GM12878 (cell line): ENCODE results near the gene EEF2K. TPM values are rescaled to one million over a fixed set of nuclear protein-coding genes. Genes with fewer than 3 reads are reported as not detected.

Experiments
- ATAC-seq: fragments of 200-7000 bp; cut with Tn5 transposase; 3 replicates; pipeline ENCODE4 v1.9.1; 2020; ENCODE audit warnings: mild to moderate bottlenecking, moderate library complexity
- BruUV-seq: library from RNA; stranded (reverse); fragments of 400-500 nt; replicated peaks from 2 replicates; lab custom pipeline; 2021; lab: Mats Ljungman, UMichigan
- CTCF ChIA-PET: fragments of 300-600 bp; sonication (Branson Sonifier 250); formaldehyde crosslinking; extraction: SDS; loops from one replicate; lab custom pipeline; 2021; ENCODE audit warnings: inconsistent platforms; lab: Yijun Ruan, JAX
- POLR2A ChIA-PET: fragments of 350-600 bp; formaldehyde crosslinking; extraction: SDS; loops from one replicate; lab custom pipeline; 2021; ENCODE audit warnings: inconsistent platforms; lab: Charles Lee
- RAD21 ChIA-PET: fragments of 300-600 bp; sonication (Branson Sonifier 250); formaldehyde crosslinking; loops from one replicate; lab custom pipeline; 2023; ENCODE audit warnings: antibody characterized with exemption; ENCODE audit not compliant: unreplicated experiment; lab: Charles Lee
- SMC1A ChIA-PET: fragments of 300-600 bp; sonication (Branson Sonifier 250); formaldehyde crosslinking; loops from one replicate; lab custom pipeline; 2023; ENCODE audit not compliant: unreplicated experiment, uncharacterized antibody; lab: Charles Lee
- DNase-seq: peaks from one replicate; pipeline ENCODE4 v3.0.0-alpha.2; 2011; ENCODE audit warnings: low read depth, low spot score
- FAIRE-seq: peaks from 3 replicates; lab custom pipeline; 2011; peaks lifted over from hg19 to GRCh38; lab: Jason Lieb, UNC
- H2AFZ ChIP-seq: 2 replicates; pipeline ENCODE4 v1.6.0; 2011; ENCODE audit warnings: low read depth, low read length, control low read depth; ENCODE audit not compliant: control insufficient read depth
- H3K27ac ChIP-seq: 2 replicates; pipeline ENCODE4 v1.5.1; 2011; ENCODE audit warnings: control low read depth; ENCODE audit not compliant: control insufficient read depth, insufficient read depth
- H3K27me3 ChIP-seq, 2 experiments: replicated peaks in 1 of 2; 2 replicates each; pipeline versions ENCODE4 v1.6.0 to v1.6.1; 2011; ENCODE audit warnings: low read length in 1 of 2; ENCODE audit not compliant: control insufficient read depth in 2 of 2, insufficient read depth in 2 of 2
- H3K36me3 ChIP-seq, 2 experiments: 2 replicates each; pipeline ENCODE4 v1.5.1; 2011; ENCODE audit warnings: low read length in 1 of 2; ENCODE audit not compliant: control insufficient read depth in 2 of 2, insufficient read depth in 2 of 2
- H3K4me1 ChIP-seq: 2 replicates; pipeline ENCODE4 v1.6.1; 2011; ENCODE audit warnings: mild to moderate bottlenecking, low read length, moderate library complexity, mixed read lengths; ENCODE audit not compliant: control insufficient read depth, insufficient read depth
- H3K4me2 ChIP-seq: 2 replicates; pipeline ENCODE4 v1.6.0; 2011; ENCODE audit warnings: control low read depth; ENCODE audit not compliant: control insufficient read depth, insufficient read depth
- H3K4me3 ChIP-seq: fragments of 200-600 bp; sonication (generic); 2 replicates; pipeline ENCODE4 v1.5.1; 2016
- H3K79me2 ChIP-seq: 2 replicates; pipeline ENCODE4 v1.6.0; 2011; ENCODE audit warnings: low read length; ENCODE audit not compliant: control insufficient read depth, insufficient read depth
- H3K9ac ChIP-seq: 2 replicates; pipeline ENCODE4 v1.8.0; 2011; ENCODE audit warnings: low read length, control low read depth, mixed read lengths; ENCODE audit not compliant: control insufficient read depth, insufficient read depth
- H3K9me3 ChIP-seq: replicated peaks from 3 replicates; pipeline ENCODE4 v1.5.1; 2011; ENCODE audit warnings: mild to moderate bottlenecking, low read length; ENCODE audit not compliant: control insufficient read depth, insufficient read depth
- H4K20me1 ChIP-seq: 2 replicates; pipeline ENCODE4 v1.6.0; 2011; ENCODE audit not compliant: control insufficient read depth, insufficient read depth
- BRCA1 ChIP-seq: IDR thresholded peaks from 2 replicates; pipeline ENCODE4 v1.6.1; 2011; ENCODE audit warnings: low read depth, low read length, improper control_type of control experiment
- CBX3 ChIP-seq: fragments of 200-600 bp; sonication (generic); IDR thresholded peaks from 2 replicates; pipeline ENCODE4 v1.6.1; 2016; ENCODE audit warnings: low read depth, borderline replicate concordance
- EZH2 ChIP-seq: IDR thresholded peaks from 2 replicates; pipeline ENCODE4 v1.6.1; 2012; ENCODE audit warnings: low read depth, mild to moderate bottlenecking, control low read depth, inconsistent platforms, low read length, borderline replicate concordance; ENCODE audit not compliant: control insufficient read depth
- FOXM1 ChIP-seq: IDR thresholded peaks from 2 replicates; pipeline ENCODE4 v1.6.1; 2012; ENCODE audit warnings: low read depth, mild to moderate bottlenecking, inconsistent platforms, low read length, moderate library complexity
- JUND ChIP-seq: IDR thresholded peaks from 2 replicates; pipeline ENCODE4 v1.6.1; 2012; ENCODE audit warnings: low read depth, mild to moderate bottlenecking, low read length, improper control_type of control experiment, moderate library complexity
- NFIC ChIP-seq: IDR thresholded peaks from 2 replicates; pipeline ENCODE4 v1.6.1; 2012; ENCODE audit warnings: low read depth, mild to moderate bottlenecking, inconsistent platforms, low read length, moderate library complexity
- STAT3 ChIP-seq: IDR thresholded peaks from 2 replicates; pipeline ENCODE4 v1.6.1; 2011; ENCODE audit warnings: low read depth, low read length, improper control_type of control experiment
- SUZ12 ChIP-seq: fragments of 200-600 bp; sonication (generic); IDR thresholded peaks from one replicate; pipeline ENCODE4 v1.6.1; 2018; ENCODE audit warnings: antibody characterized with exemption, mild to moderate bottlenecking; ENCODE audit not compliant: unreplicated experiment
- TBL1XR1 ChIP-seq: IDR thresholded peaks from 2 replicates; pipeline ENCODE4 v1.6.1; 2012; ENCODE audit warnings: low read depth, low read length, improper control_type of control experiment
- WGBS: methylation state at CpG from one replicate; pipeline ENCODE4 v1.1.6; 2016; ENCODE audit warnings: low lambda C conversion rate; ENCODE audit not compliant: insufficient replicate concordance, insufficient coverage; ENCODE audit errors: missing lambda C conversion rate; 5-methylcytosine and 5-hydroxymethylcytosine counted together
- in situ Hi-C: fragments of 300-500 bp; cut with MboI; formaldehyde crosslinking; loops from 9 replicates; pipeline ENCODE4 v1.14.3; 2018; ENCODE audit warnings: mixed read lengths
- intact Hi-C: fragments of 100-400 bp; cut with micrococcal nuclease; formaldehyde crosslinking; loops from one replicate; pipeline ENCODE4 v1.14.2; 2022; ENCODE audit not compliant: unreplicated experiment
- polyA plus RNA-seq, 11 experiments: library from polyadenylated mRNA; depleted of rRNA in 4 of 11; unstranded in 6 of 11; stranded (reverse) in 5 of 11; fragments of >200 nt; fragmentation: Nextera tagmentation in 4 of 11; fragmentation: Illumina TruSeq in 1 of 11; extraction: Ambion mirVana in 4 of 11; extraction: Trizol in 1 of 11; gene quantifications; 1 replicate in 1 of 11; 2 replicates in 10 of 11; pipeline versions ENCODE4 v1.2.1 to v1.2.3, GENCODE V29; 2011 to 2016; ENCODE audit warnings: inconsistent platforms in 2 of 11, missing spikeins in 2 of 11, low read depth in 1 of 11
- total RNA-seq, 4 experiments: library from RNA; depleted of rRNA in 3 of 4; stranded (reverse); fragments of >200 nt in 3 of 4; fragmentation: Illumina TruSeq in 1 of 4; extraction: Trizol in 1 of 4; gene quantifications; 2 replicates each; pipeline versions ENCODE4 v1.2.1 to v1.2.3, GENCODE V29; 2013 to 2021
- TF ChIP-seq, protein P1 (sequence below): fragments of 450-650 bp; IDR thresholded peaks from 2 replicates; pipeline ENCODE4 v1.6.1; 2017; ENCODE audit warnings: mild to moderate bottlenecking, moderate library complexity
- TF ChIP-seq, protein P2 (sequence below): fragments of 450-650 bp; conservative IDR thresholded peaks from 2 replicates; pipeline ENCODE4 v1.6.1; 2017; ENCODE audit warnings: mild to moderate bottlenecking, moderate library complexity
- TF ChIP-seq, protein P3 (sequence below): IDR thresholded peaks from 2 replicates; pipeline ENCODE4 v1.6.1; 2011; ENCODE audit warnings: borderline replicate concordance, low read depth, mild to moderate bottlenecking, moderate library complexity, low read length; ENCODE audit not compliant: insufficient read depth, poor library complexity, severe bottlenecking
- TF ChIP-seq, protein P4 (sequence below): fragments of 450-650 bp; IDR thresholded peaks from 2 replicates; pipeline ENCODE4 v1.6.1; 2017; ENCODE audit warnings: low read depth, mild to moderate bottlenecking, moderate library complexity

EEF2K gene
- total and polyA plus RNA-seq, 10 of the 15 experiments (the other 5 are each of a cell fraction or from before 2014, with no cell fraction given): 2.0 to 29.6 (median 12.2) TPM

DNA sequence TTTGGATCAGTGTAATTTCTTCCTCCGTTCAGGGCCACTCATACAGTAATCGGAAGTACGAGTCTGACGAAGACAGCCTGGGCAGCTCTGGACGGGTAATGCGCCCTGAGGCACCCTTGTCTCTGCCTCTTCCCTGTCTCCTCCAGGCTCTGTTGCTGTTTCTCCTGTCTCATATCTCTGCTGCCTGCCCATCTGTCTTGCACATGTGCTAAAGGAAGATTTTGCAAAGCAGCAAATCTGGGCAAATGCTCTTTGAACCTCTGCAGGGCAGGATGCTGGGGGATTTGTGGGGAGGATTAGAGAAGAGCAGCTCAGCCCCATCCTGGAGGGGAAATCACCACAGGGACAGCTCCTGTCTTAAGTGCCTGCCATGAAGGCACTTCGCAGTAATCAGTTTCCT lies 58.7 kb downstream of the EEF2K start (continued):
- TF ChIP-seq, protein P1, sequence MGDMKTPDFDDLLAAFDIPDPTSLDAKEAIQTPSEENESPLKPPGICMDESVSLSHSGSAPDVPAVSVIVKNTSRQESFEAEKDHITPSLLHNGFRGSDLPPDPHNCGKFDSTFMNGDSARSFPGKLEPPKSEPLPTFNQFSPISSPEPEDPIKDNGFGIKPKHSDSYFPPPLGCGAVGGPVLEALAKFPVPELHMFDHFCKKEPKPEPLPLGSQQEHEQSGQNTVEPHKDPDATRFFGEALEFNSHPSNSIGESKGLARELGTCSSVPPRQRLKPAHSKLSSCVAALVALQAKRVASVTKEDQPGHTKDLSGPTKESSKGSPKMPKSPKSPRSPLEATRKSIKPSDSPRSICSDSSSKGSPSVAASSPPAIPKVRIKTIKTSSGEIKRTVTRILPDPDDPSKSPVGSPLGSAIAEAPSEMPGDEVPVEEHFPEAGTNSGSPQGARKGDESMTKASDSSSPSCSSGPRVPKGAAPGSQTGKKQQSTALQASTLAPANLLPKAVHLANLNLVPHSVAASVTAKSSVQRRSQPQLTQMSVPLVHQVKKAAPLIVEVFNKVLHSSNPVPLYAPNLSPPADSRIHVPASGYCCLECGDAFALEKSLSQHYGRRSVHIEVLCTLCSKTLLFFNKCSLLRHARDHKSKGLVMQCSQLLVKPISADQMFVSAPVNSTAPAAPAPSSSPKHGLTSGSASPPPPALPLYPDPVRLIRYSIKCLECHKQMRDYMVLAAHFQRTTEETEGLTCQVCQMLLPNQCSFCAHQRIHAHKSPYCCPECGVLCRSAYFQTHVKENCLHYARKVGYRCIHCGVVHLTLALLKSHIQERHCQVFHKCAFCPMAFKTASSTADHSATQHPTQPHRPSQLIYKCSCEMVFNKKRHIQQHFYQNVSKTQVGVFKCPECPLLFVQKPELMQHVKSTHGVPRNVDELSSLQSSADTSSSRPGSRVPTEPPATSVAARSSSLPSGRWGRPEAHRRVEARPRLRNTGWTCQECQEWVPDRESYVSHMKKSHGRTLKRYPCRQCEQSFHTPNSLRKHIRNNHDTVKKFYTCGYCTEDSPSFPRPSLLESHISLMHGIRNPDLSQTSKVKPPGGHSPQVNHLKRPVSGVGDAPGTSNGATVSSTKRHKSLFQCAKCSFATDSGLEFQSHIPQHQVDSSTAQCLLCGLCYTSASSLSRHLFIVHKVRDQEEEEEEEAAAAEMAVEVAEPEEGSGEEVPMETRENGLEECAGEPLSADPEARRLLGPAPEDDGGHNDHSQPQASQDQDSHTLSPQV: no peak
- TF ChIP-seq, protein P2, sequence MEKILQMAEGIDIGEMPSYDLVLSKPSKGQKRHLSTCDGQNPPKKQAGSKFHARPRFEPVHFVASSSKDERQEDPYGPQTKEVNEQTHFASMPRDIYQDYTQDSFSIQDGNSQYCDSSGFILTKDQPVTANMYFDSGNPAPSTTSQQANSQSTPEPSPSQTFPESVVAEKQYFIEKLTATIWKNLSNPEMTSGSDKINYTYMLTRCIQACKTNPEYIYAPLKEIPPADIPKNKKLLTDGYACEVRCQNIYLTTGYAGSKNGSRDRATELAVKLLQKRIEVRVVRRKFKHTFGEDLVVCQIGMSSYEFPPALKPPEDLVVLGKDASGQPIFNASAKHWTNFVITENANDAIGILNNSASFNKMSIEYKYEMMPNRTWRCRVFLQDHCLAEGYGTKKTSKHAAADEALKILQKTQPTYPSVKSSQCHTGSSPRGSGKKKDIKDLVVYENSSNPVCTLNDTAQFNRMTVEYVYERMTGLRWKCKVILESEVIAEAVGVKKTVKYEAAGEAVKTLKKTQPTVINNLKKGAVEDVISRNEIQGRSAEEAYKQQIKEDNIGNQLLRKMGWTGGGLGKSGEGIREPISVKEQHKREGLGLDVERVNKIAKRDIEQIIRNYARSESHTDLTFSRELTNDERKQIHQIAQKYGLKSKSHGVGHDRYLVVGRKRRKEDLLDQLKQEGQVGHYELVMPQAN: no peak
- TF ChIP-seq, all 136 proteins: peak for 0

- intact Hi-C loops: no loop called here
- Histone ChIP-seq H3K9ac (no peak overlapping the region), H3K79me2 (no peaks in the 10 kb centered on the region), H3K27me3 (no peaks in the 10 kb centered on the region), H3K9me3 (no peaks in the 10 kb centered on the region; the same call in 2 of the 3 replicates), H3K4me3 (no peak overlapping the region), H3K27ac (no peak overlapping the region), H3K4me1 (no peaks in the 10 kb centered on the region), H2AFZ (no peak overlapping the region), H3K36me3 (peaks cover 17 to 18% of the 10 kb centered on the region in 2 experiments), H4K20me1 (no peaks in the 10 kb centered on the region), H3K4me2 (no peak overlapping the region)
- ChIA-PET RAD21 (no interaction called here), SMC1A (no interaction called here), POLR2A (interaction anchor here (0.7 kb wide), 1 partner anchor 58 kb away, joined by 5 read pairs; no protein-coding TSS in a partner anchor), CTCF (no interaction called here)
- in situ Hi-C loops: no loop called here
- no peak for DNase-seq
- no peak for ATAC-seq
- 83% methylated on average over 5 of the region's 5 CpGs for WGBS
- BruUV-seq: no TSS peak
- no peak for FAIRE-seq
- TF ChIP-seq SUZ12 (no peak), BRCA1 (no peak), CBX3 (no peak), EZH2 (no peak), STAT3 (no peak), JUND (no peak), TBL1XR1 (no peak), FOXM1 (no peak), NFIC (no peak)
- TF ChIP-seq, protein P3, sequence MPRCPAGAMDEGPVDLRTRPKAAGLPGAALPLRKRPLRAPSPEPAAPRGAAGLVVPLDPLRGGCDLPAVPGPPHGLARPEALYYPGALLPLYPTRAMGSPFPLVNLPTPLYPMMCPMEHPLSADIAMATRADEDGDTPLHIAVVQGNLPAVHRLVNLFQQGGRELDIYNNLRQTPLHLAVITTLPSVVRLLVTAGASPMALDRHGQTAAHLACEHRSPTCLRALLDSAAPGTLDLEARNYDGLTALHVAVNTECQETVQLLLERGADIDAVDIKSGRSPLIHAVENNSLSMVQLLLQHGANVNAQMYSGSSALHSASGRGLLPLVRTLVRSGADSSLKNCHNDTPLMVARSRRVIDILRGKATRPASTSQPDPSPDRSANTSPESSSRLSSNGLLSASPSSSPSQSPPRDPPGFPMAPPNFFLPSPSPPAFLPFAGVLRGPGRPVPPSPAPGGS: no peak
- TF ChIP-seq, protein P4, sequence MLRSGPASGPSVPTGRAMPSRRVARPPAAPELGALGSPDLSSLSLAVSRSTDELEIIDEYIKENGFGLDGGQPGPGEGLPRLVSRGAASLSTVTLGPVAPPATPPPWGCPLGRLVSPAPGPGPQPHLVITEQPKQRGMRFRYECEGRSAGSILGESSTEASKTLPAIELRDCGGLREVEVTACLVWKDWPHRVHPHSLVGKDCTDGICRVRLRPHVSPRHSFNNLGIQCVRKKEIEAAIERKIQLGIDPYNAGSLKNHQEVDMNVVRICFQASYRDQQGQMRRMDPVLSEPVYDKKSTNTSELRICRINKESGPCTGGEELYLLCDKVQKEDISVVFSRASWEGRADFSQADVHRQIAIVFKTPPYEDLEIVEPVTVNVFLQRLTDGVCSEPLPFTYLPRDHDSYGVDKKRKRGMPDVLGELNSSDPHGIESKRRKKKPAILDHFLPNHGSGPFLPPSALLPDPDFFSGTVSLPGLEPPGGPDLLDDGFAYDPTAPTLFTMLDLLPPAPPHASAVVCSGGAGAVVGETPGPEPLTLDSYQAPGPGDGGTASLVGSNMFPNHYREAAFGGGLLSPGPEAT: no peak
Measured at GRCh38 chr16:22265351-22265750, 59.3 kb downstream of the EEF2K start.
